ENCODE results near the gene MFRP. TPM values are rescaled to one million over a fixed set of nuclear protein-coding genes. Genes with fewer than 3 reads are reported as not detected.

Gene MFRP
- total and polyA plus RNA-seq, 4 donors = 0.09 to 3.9 (median 0.22) TPM; not detected in 1

- Histone ChIP-seq H3K9me3 (ENCODE audit: control insufficient read depth, insufficient read depth, low read length) (no peaks in the 10 kb centered on the region), H3K4me3 (ENCODE audit: low read depth, low read length) (no peak overlapping the region), H3K4me1 (ENCODE audit: control insufficient read depth, insufficient read depth, low read length) (peaks cover 17% of the 10 kb centered on the region), H3K36me3 (ENCODE audit: control insufficient read depth, insufficient read depth, low read length) (no peaks in the 10 kb centered on the region), H3K27ac (ENCODE audit: low read depth, low read length) (no peak overlapping the region), H3K27me3 (ENCODE audit: control insufficient read depth, insufficient read depth, low read length) (peaks cover 7% of the 10 kb centered on the region)
- WGBS (ENCODE audit: insufficient coverage) = 84% methylated on average over 9 of the region's 12 CpGs
- DNase-seq (ENCODE audit: low read depth in 4 of 6, low spot score in 6 of 6) = peak in 1 of 6 donors; percentile 0
These were observed 820 bp downstream of the MFRP start for GRCh38 chr11:119345685-119346084.

- Histone ChIP-seq H3K9me3 (ENCODE audit: control insufficient read depth, insufficient read depth, low read length) (no peaks in the 10 kb centered on the region), H3K4me3 (ENCODE audit: low read depth, low read length) (no peak overlapping the region), H3K4me1 (ENCODE audit: control insufficient read depth, insufficient read depth, low read length) (peaks cover 24% of the 10 kb centered on the region), H3K27me3 (ENCODE audit: control insufficient read depth, insufficient read depth, low read length) (peaks cover 13% of the 10 kb centered on the region), H3K36me3 (ENCODE audit: control insufficient read depth, insufficient read depth, low read length) (no peaks in the 10 kb centered on the region), H3K27ac (ENCODE audit: low read depth, low read length) (no peak overlapping the region)
- DNase-seq (ENCODE audit: low read depth in 4 of 6, low spot score in 6 of 6) = no peak
- 80% methylated on average over 12 of the region's 14 CpGs for WGBS (ENCODE audit: insufficient coverage)
These were observed 2.1 kb downstream of the MFRP start for GRCh38 chr11:119344291-119345010.

DNA sequence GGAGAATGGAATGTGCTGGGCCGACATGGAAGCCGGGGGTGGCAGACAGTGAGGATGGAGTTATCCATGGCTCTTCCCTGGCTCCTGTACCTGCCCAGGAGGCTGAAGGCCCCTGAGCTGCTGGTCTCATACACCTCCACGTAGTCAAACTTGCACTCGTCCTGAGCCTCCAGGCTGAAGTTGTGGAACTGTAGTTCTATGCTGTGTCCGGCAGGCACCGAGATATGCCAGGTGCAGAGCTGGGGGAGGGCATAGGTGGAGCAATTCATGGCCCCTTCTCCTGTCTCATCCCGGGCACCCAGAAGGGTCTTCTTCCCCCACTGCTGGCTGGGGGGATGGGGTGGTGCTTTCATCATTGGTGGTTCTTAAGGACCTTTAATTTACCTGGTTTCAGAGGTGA lies 2.8 kb downstream of the MFRP start:
- H3K4me1 ChIP-seq (ENCODE audit: control insufficient read depth, insufficient read depth, low read length) = peaks cover 31% of the 10 kb centered on the region
- H3K4me3 ChIP-seq (ENCODE audit: low read depth, low read length) = no peak overlapping the region
- H3K36me3 ChIP-seq (ENCODE audit: control insufficient read depth, insufficient read depth, low read length) = no peaks in the 10 kb centered on the region
- peaks cover 13% of the 10 kb centered on the region for H3K27me3 ChIP-seq (ENCODE audit: control insufficient read depth, insufficient read depth, low read length)
- H3K9me3 ChIP-seq (ENCODE audit: control insufficient read depth, insufficient read depth, low read length) = no peaks in the 10 kb centered on the region
- DNase-seq (ENCODE audit: low read depth in 4 of 6, low spot score in 6 of 6) = no peak
- WGBS (ENCODE audit: insufficient coverage) = 92% methylated on average over 6 of the region's 7 CpGs
- H3K27ac ChIP-seq (ENCODE audit: low read depth, low read length) = no peak overlapping the region

DNA sequence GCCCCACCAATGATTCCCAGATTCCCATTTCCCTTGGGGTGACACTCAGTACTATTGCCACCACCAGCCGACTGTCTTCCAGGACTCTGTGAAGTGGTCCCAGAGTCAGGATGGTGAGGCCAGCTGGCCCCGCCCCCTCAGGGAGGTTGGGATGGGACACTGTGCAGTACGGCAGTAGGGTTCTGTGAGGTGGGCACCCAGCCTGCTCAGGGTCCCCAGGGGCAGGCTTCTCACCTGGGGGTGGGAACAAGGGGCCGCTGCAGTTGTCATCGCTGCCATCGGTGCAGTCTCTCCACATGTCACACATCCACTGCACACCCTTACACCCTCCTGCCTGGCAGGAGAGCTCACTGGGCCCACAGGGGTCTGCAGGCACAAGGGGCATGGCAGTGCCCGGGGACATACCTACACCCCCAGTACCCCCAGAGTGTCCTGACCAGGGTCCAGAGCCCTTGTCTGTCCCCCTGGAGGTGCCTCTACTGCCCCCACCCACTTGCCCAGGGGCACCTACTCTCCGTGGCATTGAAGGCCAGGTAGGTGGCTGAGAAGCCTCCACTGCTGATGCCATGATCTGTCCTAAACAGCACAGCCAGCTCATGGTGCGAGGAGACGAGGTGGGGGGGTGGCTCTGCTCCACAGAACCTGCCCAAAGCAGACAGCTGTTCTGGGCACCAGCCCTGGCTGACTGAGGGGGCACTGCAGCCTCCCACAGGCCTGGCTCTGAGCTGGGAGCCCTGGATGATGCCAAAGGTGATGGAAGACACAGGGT lies 4.0 kb downstream of the MFRP start:
- H3K9me3 ChIP-seq (ENCODE audit: control insufficient read depth, insufficient read depth, low read length) = no peaks in the 10 kb centered on the region
- 89% methylated on average over 9 of the region's 10 CpGs for WGBS (ENCODE audit: insufficient coverage)

GRCh38 chr11:119342023-119342300 lies 4.5 kb downstream of the MFRP start:
- peaks cover 49% of the 10 kb centered on the region for H3K4me1 ChIP-seq (ENCODE audit: control insufficient read depth, insufficient read depth, low read length)
- no peak overlapping the region for H3K4me3 ChIP-seq (ENCODE audit: low read depth, low read length)
- WGBS (ENCODE audit: insufficient coverage) = 59% methylated on average over 6 of the region's 7 CpGs
- peaks cover 13% of the 10 kb centered on the region for H3K27me3 ChIP-seq (ENCODE audit: control insufficient read depth, insufficient read depth, low read length)
- no peak for DNase-seq (ENCODE audit: low read depth in 4 of 6, low spot score in 6 of 6)
- H3K27ac ChIP-seq (ENCODE audit: low read depth, low read length) = no peak overlapping the region
- H3K9me3 ChIP-seq (ENCODE audit: control insufficient read depth, insufficient read depth, low read length) = no peaks in the 10 kb centered on the region
- H3K36me3 ChIP-seq (ENCODE audit: control insufficient read depth, insufficient read depth, low read length) = peaks cover 11% of the 10 kb centered on the region

More for the DNA sequence above, 4.0 kb downstream of the MFRP start:
- DNase-seq (ENCODE audit: low read depth in 4 of 6, low spot score in 6 of 6) = no peak
- Histone ChIP-seq H3K4me3 (ENCODE audit: low read depth, low read length) (no peak overlapping the region), H3K27me3 (ENCODE audit: control insufficient read depth, insufficient read depth, low read length) (peaks cover 13% of the 10 kb centered on the region), H3K36me3 (ENCODE audit: control insufficient read depth, insufficient read depth, low read length) (peaks cover 5% of the 10 kb centered on the region), H3K4me1 (ENCODE audit: control insufficient read depth, insufficient read depth, low read length) (peaks cover 43% of the 10 kb centered on the region), H3K27ac (ENCODE audit: low read depth, low read length) (no peak overlapping the region)

GRCh38 chr11:119341222-119342022 lies 5.1 kb downstream of the MFRP start:
- Histone ChIP-seq H3K36me3 (ENCODE audit: control insufficient read depth, insufficient read depth, low read length) (peaks cover 16% of the 10 kb centered on the region), H3K4me3 (ENCODE audit: low read depth, low read length) (peak overlapping the region; percentile 63), H3K27me3 (ENCODE audit: control insufficient read depth, insufficient read depth, low read length) (peaks cover 13% of the 10 kb centered on the region), H3K27ac (ENCODE audit: low read depth, low read length) (peak overlapping the region; percentile 89), H3K9me3 (ENCODE audit: control insufficient read depth, insufficient read depth, low read length) (no peaks in the 10 kb centered on the region), H3K4me1 (ENCODE audit: control insufficient read depth, insufficient read depth, low read length) (peaks cover 54% of the 10 kb centered on the region)
- 55% methylated on average over 12 of the region's 16 CpGs for WGBS (ENCODE audit: insufficient coverage)
- no peak for DNase-seq (ENCODE audit: low read depth in 4 of 6, low spot score in 6 of 6)

GRCh38 chr11:119340335-119341221 lies 5.9 kb downstream of the MFRP start, which contains the start of gene C1QTNF5:
Gene C1QTNF5 (minus strand): TSS chr11:119340883. CDS start chr11:119340397, 486 bp downstream.
- peaks cover 13% of the 10 kb centered on the region for H3K27me3 ChIP-seq (ENCODE audit: control insufficient read depth, insufficient read depth, low read length)
- DNase-seq (ENCODE audit: low read depth in 4 of 6, low spot score in 6 of 6) = peak in 2 of 6 donors; percentile 77 to 88
- H3K4me3 ChIP-seq (ENCODE audit: low read depth, low read length) = peak within 1 kb of the TSS; percentile 63
- H3K36me3 ChIP-seq (ENCODE audit: control insufficient read depth, insufficient read depth, low read length) = peaks cover 25% of the 10 kb centered on the region
- peaks cover 62% of the 10 kb centered on the region for H3K4me1 ChIP-seq (ENCODE audit: control insufficient read depth, insufficient read depth, low read length)
- WGBS (ENCODE audit: insufficient coverage) = 4% methylated on average over 53 of the region's 53 CpGs
- H3K27ac ChIP-seq (ENCODE audit: low read depth, low read length) = peak within 1 kb of the TSS; percentile 89
- no peaks in the 10 kb centered on the region for H3K9me3 ChIP-seq (ENCODE audit: control insufficient read depth, insufficient read depth, low read length)

DNA sequence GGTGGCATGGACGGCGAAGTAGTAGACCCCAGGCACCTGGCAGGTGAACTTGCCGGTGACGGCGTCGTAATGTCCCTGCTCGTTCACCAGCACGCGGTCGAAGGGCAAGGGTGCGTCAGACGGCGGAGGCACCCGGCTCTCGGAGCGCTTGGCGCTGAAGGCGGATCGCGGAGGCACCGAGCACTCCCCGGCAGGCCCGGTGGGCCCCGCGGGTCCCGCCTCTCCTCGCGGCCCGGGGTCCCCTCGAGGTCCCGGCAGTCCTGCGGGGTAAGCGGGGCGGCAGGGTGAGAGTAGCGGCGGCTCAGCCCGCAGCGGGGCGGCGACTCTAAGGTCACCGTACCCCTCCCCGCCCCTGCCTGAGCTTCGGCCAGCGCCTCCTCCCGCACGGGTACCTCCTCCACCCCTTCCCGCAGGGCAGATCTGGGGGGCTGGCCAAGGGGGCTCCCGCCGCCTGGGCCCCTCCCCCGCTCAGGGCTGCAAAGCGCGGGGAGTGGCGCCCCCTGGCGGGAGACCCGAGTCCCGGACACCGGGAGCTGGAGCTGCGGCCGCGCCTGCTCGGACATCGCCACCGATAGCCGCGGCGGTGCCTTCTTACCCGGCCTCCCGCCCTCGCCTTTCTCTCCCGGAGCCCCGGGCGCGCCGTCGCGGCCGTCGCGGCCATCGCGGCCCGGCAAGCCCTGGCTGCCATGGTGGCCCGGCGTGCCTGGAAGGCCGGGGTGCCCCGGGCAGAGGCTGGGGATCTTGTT lies 6.7 kb downstream of the MFRP start:
- Histone ChIP-seq H3K9me3 (ENCODE audit: control insufficient read depth, insufficient read depth, low read length) (no peaks in the 10 kb centered on the region), H3K27ac (ENCODE audit: low read depth, low read length) (peak overlapping the region; percentile 89), H3K36me3 (ENCODE audit: control insufficient read depth, insufficient read depth, low read length) (peaks cover 28% of the 10 kb centered on the region), H3K27me3 (ENCODE audit: control insufficient read depth, insufficient read depth, low read length) (peaks cover 13% of the 10 kb centered on the region), H3K4me3 (ENCODE audit: low read depth, low read length) (peak overlapping the region; percentile 63), H3K4me1 (ENCODE audit: control insufficient read depth, insufficient read depth, low read length) (peaks cover 70% of the 10 kb centered on the region)
- WGBS (ENCODE audit: insufficient coverage) = 2% methylated on average over 86 of the region's 86 CpGs
- peak in 2 of 6 donors; percentile 73 to 89 for DNase-seq (ENCODE audit: low read depth in 4 of 6, low spot score in 6 of 6)
